Parathyroid adenoma (tissue), 2 donors: ENCODE data around the gene TECPR1.

Experiments used
- H2AFZ ChIP-seq: fragments of 300-600 bp; sonication (generic); one replicate; pipeline ENCODE4 v1.7.0; 2017; ENCODE audit warnings: antibody characterized with exemption, mild to moderate bottlenecking
- H3K27ac ChIP-seq: fragments of 300-600 bp; sonication (generic); one replicate; pipeline ENCODE4 v1.7.0; 2017
- H3K27me3 ChIP-seq: fragments of 300-600 bp; sonication (generic); one replicate; pipeline ENCODE4 v1.7.0; 2017; ENCODE audit warnings: low read length; ENCODE audit not compliant: control insufficient read depth, insufficient read depth
- H3K36me3 ChIP-seq: fragments of 300-600 bp; sonication (generic); one replicate; pipeline ENCODE4 v1.7.0; 2017; ENCODE audit warnings: low read length; ENCODE audit not compliant: control insufficient read depth, insufficient read depth
- H3K4me1 ChIP-seq: fragments of 300-600 bp; sonication (generic); one replicate; pipeline ENCODE4 v1.7.0; 2017; ENCODE audit warnings: control low read depth
- H3K4me2 ChIP-seq: fragments of 300-600 bp; sonication (generic); one replicate; pipeline ENCODE4 v1.7.0; 2017; ENCODE audit warnings: low read length
- H3K4me3 ChIP-seq: fragments of 300-600 bp; sonication (generic); one replicate; pipeline ENCODE4 v1.7.0; 2017; ENCODE audit warnings: low read depth, low read length
- H3K79me2 ChIP-seq: fragments of 300-600 bp; sonication (generic); one replicate; pipeline ENCODE4 v1.7.0; 2017; ENCODE audit warnings: control low read depth
- H3K9ac ChIP-seq: fragments of 300-600 bp; sonication (generic); one replicate; pipeline ENCODE4 v1.7.0; 2017; ENCODE audit warnings: mild to moderate bottlenecking
- H3K9me3 ChIP-seq: fragments of 300-600 bp; sonication (generic); one replicate; pipeline ENCODE4 v1.7.0; 2017; ENCODE audit warnings: low read length; ENCODE audit not compliant: control insufficient read depth
- CTCF ChIP-seq: fragments of 300-600 bp; sonication (generic); IDR thresholded peaks from one replicate; pipeline ENCODE4 v1.7.0; 2017; ENCODE audit warnings: antibody characterized with exemption, mild to moderate bottlenecking
- donor health status: primary hyperparathyroidism.

The TECPR1 gene

GRCh38 chr7:98178762-98179490 lies 73.1 kb downstream of the TECPR1 start:
- no peaks in the 10 kb centered on the region for H3K27me3 ChIP-seq
- H3K27ac ChIP-seq, result no peak overlapping the region
- H3K4me1 ChIP-seq, result no peaks in the 10 kb centered on the region

GRCh38 chr7:98178321-98178720 lies 73.7 kb downstream of the TECPR1 start:
- no peak for TF ChIP-seq CTCF
- Histone ChIP-seq H3K9ac (no peak overlapping the region), H3K27me3 (no peaks in the 10 kb centered on the region), H3K36me3 (no peaks in the 10 kb centered on the region), H3K27ac (no peak overlapping the region), H2AFZ (no peak overlapping the region), H3K4me3 (no peak overlapping the region), H3K4me1 (no peaks in the 10 kb centered on the region), H3K79me2 (no peaks in the 10 kb centered on the region), H3K9me3 (no peaks in the 10 kb centered on the region), H3K4me2 (no peak overlapping the region)

More at GRCh38 chr7:98178762-98179490, 73.1 kb downstream of the TECPR1 start:
- H2AFZ ChIP-seq, result no peak overlapping the region
- H3K4me2 ChIP-seq, result no peak overlapping the region
- no peak overlapping the region for H3K9ac ChIP-seq
- no peaks in the 10 kb centered on the region for H3K9me3 ChIP-seq
- H3K79me2 ChIP-seq, result peaks cover 3% of the 10 kb centered on the region
- H3K36me3 ChIP-seq, result no peaks in the 10 kb centered on the region
- no peak overlapping the region for H3K4me3 ChIP-seq
- TF ChIP-seq CTCF, result no peak

- TF ChIP-seq CTCF, result no peak
- Histone ChIP-seq H3K4me2 (no peak overlapping the region), H3K79me2 (no peaks in the 10 kb centered on the region), H3K4me3 (no peak overlapping the region), H3K9ac (no peak overlapping the region), H2AFZ (no peak overlapping the region), H3K4me1 (no peaks in the 10 kb centered on the region), H3K9me3 (no peaks in the 10 kb centered on the region), H3K27me3 (no peaks in the 10 kb centered on the region), H3K27ac (no peak overlapping the region), H3K36me3 (no peaks in the 10 kb centered on the region)
Measured at GRCh38 chr7:98177553-98177952, 74.5 kb downstream of the TECPR1 start.

GRCh38 chr7:98175260-98175940 lies 76.6 kb downstream of the TECPR1 start:
- H3K27me3 ChIP-seq, result no peaks in the 10 kb centered on the region
- H3K4me3 ChIP-seq, result no peak overlapping the region
- no peak overlapping the region for H2AFZ ChIP-seq
- H3K36me3 ChIP-seq, result no peaks in the 10 kb centered on the region
- H3K4me2 ChIP-seq, result no peak overlapping the region
- no peak overlapping the region for H3K9ac ChIP-seq
- H3K79me2 ChIP-seq, result no peaks in the 10 kb centered on the region
- H3K27ac ChIP-seq, result no peak overlapping the region
- TF ChIP-seq CTCF, result no peak
- H3K9me3 ChIP-seq, result no peaks in the 10 kb centered on the region
- no peaks in the 10 kb centered on the region for H3K4me1 ChIP-seq
